Stomach (tissue), 4 donors: ENCODE data around the gene DENND5A.

Experiments
- POLR2A ChIP-seq, 4 donors: fragments of 450-650 bp; IDR thresholded peaks; one replicate each; pipeline ENCODE4 v1.6.1; 2016; ENCODE audit warnings: antibody characterized with exemption in 4 of 4, control low read depth in 2 of 4, mild to moderate bottlenecking in 1 of 4, moderate library complexity in 1 of 4
- POLR2AphosphoS5 ChIP-seq, 3 donors: sonication (generic); formaldehyde crosslinking; IDR thresholded peaks; one replicate each; pipeline ENCODE4 v1.6.1; 2016; ENCODE audit warnings: antibody characterized with exemption in 3 of 3
- TF ChIP-seq, protein P1 (sequence below), 7 experiments: fragments of 450-650 bp in 4 of 7; fragments of 200-600 bp in 3 of 7; sonication (generic) in 3 of 7; IDR thresholded peaks; one replicate each; pipeline ENCODE4 v1.5.1; 2016 to 2019; ENCODE audit warnings: antibody characterized with exemption in 7 of 7, control low read depth in 2 of 7, mild to moderate bottlenecking in 1 of 7

DNA sequence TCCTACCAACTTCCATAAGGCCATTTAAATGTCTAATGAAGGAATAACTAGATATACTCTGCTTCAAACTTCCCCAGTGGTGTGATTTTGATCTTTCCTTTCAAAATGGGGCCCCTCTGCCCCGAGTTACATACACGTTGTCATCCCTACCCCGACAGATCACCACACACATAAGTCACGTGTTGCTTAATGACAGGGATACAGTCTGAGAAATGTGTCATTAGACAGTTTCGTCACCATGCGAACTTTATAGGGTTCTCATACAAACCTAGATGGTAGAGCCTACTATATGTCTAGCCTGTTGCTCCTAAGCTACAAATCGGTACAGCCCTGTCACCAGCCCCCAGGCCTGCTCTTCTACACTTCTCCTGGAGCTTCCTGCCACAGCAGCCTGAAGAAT is 124.0 kb downstream of the DENND5A start:
- TF ChIP-seq, protein P1, sequence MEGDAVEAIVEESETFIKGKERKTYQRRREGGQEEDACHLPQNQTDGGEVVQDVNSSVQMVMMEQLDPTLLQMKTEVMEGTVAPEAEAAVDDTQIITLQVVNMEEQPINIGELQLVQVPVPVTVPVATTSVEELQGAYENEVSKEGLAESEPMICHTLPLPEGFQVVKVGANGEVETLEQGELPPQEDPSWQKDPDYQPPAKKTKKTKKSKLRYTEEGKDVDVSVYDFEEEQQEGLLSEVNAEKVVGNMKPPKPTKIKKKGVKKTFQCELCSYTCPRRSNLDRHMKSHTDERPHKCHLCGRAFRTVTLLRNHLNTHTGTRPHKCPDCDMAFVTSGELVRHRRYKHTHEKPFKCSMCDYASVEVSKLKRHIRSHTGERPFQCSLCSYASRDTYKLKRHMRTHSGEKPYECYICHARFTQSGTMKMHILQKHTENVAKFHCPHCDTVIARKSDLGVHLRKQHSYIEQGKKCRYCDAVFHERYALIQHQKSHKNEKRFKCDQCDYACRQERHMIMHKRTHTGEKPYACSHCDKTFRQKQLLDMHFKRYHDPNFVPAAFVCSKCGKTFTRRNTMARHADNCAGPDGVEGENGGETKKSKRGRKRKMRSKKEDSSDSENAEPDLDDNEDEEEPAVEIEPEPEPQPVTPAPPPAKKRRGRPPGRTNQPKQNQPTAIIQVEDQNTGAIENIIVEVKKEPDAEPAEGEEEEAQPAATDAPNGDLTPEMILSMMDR (IDR thresholded peaks at IDR 0.05) = no peak
- no peak for TF ChIP-seq POLR2AphosphoS5 (IDR thresholded peaks at IDR 0.05)
- no peak for TF ChIP-seq POLR2A (IDR thresholded peaks at IDR 0.05)
